HepG2 (cell line): ENCODE measurements around the gene RRAD. TPM values are rescaled to one million over a fixed set of nuclear protein-coding genes. Genes with fewer than 3 reads are reported as not detected.

Source experiments
- FIP1L1 ChIP-seq: fragments of 200-400 bp; formaldehyde crosslinking; IDR thresholded peaks from 2 replicates; pipeline ENCODE4 v1.6.1; 2018; ENCODE audit warnings: low read depth, mild to moderate bottlenecking, low read length, moderate library complexity, borderline replicate concordance; ENCODE audit not compliant: insufficient read depth
- HCFC1 ChIP-seq: fragments of 150-350 bp; IDR thresholded peaks from 2 replicates; pipeline ENCODE4 v1.6.1; 2014; ENCODE audit warnings: low read depth, low read length
- NFYB ChIP-seq: sonication (generic); formaldehyde crosslinking; IDR thresholded peaks from 2 replicates; pipeline ENCODE4 v1.4.0; 2020; ENCODE audit warnings: missing genetic modification reagents
- SMAD1 ChIP-seq: sonication (generic); formaldehyde crosslinking; IDR thresholded peaks from 2 replicates; pipeline ENCODE4 v1.4.0; 2020; ENCODE audit warnings: missing genetic modification reagents, low read depth, mild to moderate bottlenecking, borderline replicate concordance
- SP1 ChIP-seq, 2 experiments: fragments of 450-650 bp in 1 of 2; sonication (generic) in 1 of 2; formaldehyde crosslinking in 1 of 2; IDR thresholded peaks; 2 replicates each; pipeline versions ENCODE4 v1.4.0 to v1.6.1; 2016 to 2020; ENCODE audit warnings: missing genetic modification reagents in 1 of 2
- SRY ChIP-seq: sonication (generic); formaldehyde crosslinking; IDR thresholded peaks from 2 replicates; pipeline ENCODE4 v1.8.0; 2022; ENCODE audit warnings: mild to moderate bottlenecking, missing genetic modification reagents
- ZBTB10 ChIP-seq: sonication (generic); formaldehyde crosslinking; IDR thresholded peaks from 2 replicates; pipeline ENCODE4 v1.4.0; 2020; ENCODE audit warnings: missing genetic modification reagents, borderline replicate concordance
- ZNF143 ChIP-seq: sonication (generic); formaldehyde crosslinking; IDR thresholded peaks from 2 replicates; pipeline ENCODE4 v1.4.0; 2020; ENCODE audit warnings: missing genetic modification reagents
- ZNF484 ChIP-seq: sonication (generic); formaldehyde crosslinking; IDR thresholded peaks from 2 replicates; pipeline ENCODE4 v1.5.1; 2020; ENCODE audit warnings: mild to moderate bottlenecking, low read depth, missing genetic modification reagents, borderline replicate concordance
- ZNF609 ChIP-seq: sonication (generic); formaldehyde crosslinking; IDR thresholded peaks from 2 replicates; pipeline ENCODE4 v1.4.0; 2020; ENCODE audit warnings: mild to moderate bottlenecking, missing genetic modification reagents, borderline replicate concordance
- ZNF644 ChIP-seq: IDR thresholded peaks from 2 replicates; pipeline ENCODE4 v1.6.1; 2016; ENCODE audit warnings: low read depth
- ZNF766 ChIP-seq: sonication (generic); formaldehyde crosslinking; IDR thresholded peaks from 2 replicates; pipeline ENCODE4 v1.5.0; 2020; ENCODE audit warnings: missing genetic modification reagents, borderline replicate concordance
- polyA plus RNA-seq, 8 experiments: library from polyadenylated mRNA; depleted of rRNA in 3 of 8; stranded (reverse) in 7 of 8; unstranded in 1 of 8; fragments of >200 nt; fragmentation: Illumina TruSeq in 4 of 8; extraction: Trizol in 4 of 8; gene quantifications; 2 replicates each; pipeline versions ENCODE4 v1.2.1 to v1.2.3, GENCODE V29; 2011 to 2016; ENCODE audit warnings: low read depth in 4 of 8, missing spikeins in 1 of 8, mixed read lengths in 1 of 8; ENCODE audit not compliant: insufficient read depth in 1 of 8
- total RNA-seq, 5 experiments: library from RNA; depleted of rRNA; stranded (reverse); fragments of >200 nt; fragmentation: Illumina TruSeq; extraction: Trizol; gene quantifications; 2 replicates each; pipeline ENCODE4 v1.2.3, GENCODE V29; 2016; ENCODE audit warnings: low read depth in 1 of 5
- TF ChIP-seq, protein P1 (sequence below): sonication (generic); formaldehyde crosslinking; IDR thresholded peaks from 2 replicates; pipeline ENCODE4 v1.4.0; 2020; ENCODE audit warnings: missing genetic modification reagents, borderline replicate concordance
- TF ChIP-seq, protein P2 (sequence below): sonication (generic); formaldehyde crosslinking; IDR thresholded peaks from 2 replicates; pipeline ENCODE4 v1.8.0; 2022; ENCODE audit warnings: mild to moderate bottlenecking, missing genetic modification reagents, moderate library complexity

The RRAD gene
- total and polyA plus RNA-seq, 2 of the 13 experiments (the other 11 are each of a cell fraction or from before 2014, with no cell fraction given): 0.80 to 1.1 TPM

DNA sequence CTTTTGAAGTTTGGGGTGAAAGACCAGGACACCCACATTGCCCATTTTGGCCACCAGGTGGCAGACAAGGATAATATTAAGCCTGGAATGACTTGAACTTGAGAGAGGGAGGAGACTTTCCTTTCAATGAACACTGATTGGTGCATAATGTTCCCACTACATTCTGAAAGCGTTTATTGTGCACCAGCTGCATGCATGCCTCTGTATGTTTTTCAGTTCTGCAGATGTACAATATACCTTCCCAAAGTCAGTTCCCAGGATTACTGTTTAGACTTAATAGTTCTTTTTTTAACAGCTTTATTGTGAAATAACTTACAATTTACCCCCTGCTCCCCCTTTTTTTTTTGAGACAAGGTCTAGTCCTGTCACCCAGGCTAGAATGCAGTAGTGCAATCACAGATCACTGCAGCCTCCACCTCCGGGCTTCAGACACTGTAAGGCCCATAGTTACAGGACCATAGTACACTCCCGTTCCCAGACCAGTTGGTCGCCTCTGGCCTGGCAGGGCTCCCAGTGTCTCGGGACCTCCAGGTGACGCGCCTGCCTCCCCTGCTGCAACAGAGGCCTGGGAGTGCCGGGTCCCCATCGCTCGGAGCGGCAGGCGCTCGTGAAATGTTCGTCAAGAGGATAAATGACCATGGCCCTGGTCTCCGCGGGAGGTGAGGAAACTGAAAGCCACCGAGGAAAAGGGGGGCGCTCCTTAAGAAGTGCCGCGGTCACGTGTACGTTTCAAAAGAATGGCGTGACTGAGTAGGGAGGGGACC is 22.1 kb upstream of the RRAD start (continued):
- TF ChIP-seq FIP1L1: no peak
- TF ChIP-seq SMAD1: no peak
- TF ChIP-seq, protein P1, sequence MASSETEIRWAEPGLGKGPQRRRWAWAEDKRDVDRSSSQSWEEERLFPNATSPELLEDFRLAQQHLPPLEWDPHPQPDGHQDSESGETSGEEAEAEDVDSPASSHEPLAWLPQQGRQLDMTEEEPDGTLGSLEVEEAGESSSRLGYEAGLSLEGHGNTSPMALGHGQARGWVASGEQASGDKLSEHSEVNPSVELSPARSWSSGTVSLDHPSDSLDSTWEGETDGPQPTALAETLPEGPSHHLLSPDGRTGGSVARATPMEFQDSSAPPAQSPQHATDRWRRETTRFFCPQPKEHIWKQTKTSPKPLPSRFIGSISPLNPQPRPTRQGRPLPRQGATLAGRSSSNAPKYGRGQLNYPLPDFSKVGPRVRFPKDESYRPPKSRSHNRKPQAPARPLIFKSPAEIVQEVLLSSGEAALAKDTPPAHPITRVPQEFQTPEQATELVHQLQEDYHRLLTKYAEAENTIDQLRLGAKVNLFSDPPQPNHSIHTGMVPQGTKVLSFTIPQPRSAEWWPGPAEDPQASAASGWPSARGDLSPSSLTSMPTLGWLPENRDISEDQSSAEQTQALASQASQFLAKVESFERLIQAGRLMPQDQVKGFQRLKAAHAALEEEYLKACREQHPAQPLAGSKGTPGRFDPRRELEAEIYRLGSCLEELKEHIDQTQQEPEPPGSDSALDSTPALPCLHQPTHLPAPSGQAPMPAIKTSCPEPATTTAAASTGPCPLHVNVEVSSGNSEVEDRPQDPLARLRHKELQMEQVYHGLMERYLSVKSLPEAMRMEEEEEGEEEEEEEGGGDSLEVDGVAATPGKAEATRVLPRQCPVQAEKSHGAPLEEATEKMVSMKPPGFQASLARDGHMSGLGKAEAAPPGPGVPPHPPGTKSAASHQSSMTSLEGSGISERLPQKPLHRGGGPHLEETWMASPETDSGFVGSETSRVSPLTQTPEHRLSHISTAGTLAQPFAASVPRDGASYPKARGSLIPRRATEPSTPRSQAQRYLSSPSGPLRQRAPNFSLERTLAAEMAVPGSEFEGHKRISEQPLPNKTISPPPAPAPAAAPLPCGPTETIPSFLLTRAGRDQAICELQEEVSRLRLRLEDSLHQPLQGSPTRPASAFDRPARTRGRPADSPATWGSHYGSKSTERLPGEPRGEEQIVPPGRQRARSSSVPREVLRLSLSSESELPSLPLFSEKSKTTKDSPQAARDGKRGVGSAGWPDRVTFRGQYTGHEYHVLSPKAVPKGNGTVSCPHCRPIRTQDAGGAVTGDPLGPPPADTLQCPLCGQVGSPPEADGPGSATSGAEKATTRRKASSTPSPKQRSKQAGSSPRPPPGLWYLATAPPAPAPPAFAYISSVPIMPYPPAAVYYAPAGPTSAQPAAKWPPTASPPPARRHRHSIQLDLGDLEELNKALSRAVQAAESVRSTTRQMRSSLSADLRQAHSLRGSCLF: no peak
- no peak for TF ChIP-seq ZNF484 (CRISPR knock-in tag)
- no peak for TF ChIP-seq ZNF644 (CRISPR knock-in tag)
- no peak for TF ChIP-seq ZNF609
- TF ChIP-seq NFYB: peak; percentile 70
- TF ChIP-seq ZNF766 (CRISPR knock-in tag): no peak
- TF ChIP-seq ZBTB10 (CRISPR knock-in tag): peak; percentile 91
- no peak for TF ChIP-seq HCFC1
- TF ChIP-seq ZNF143 (CRISPR knock-in tag): no peak
- TF ChIP-seq SRY (CRISPR knock-in tag): no peak
- TF ChIP-seq SP1 (IDR thresholded peaks at IDR 0.05): no peak
- no peak; the same call in 1 of the 2 replicates for TF ChIP-seq SP1 (CRISPR knock-in tag; IDR thresholded peaks at IDR 0.05)
- TF ChIP-seq, protein P2, sequence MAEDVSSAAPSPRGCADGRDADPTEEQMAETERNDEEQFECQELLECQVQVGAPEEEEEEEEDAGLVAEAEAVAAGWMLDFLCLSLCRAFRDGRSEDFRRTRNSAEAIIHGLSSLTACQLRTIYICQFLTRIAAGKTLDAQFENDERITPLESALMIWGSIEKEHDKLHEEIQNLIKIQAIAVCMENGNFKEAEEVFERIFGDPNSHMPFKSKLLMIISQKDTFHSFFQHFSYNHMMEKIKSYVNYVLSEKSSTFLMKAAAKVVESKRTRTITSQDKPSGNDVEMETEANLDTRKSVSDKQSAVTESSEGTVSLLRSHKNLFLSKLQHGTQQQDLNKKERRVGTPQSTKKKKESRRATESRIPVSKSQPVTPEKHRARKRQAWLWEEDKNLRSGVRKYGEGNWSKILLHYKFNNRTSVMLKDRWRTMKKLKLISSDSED: no peak
